ENCODE results near the gene FOXG1.

The FOXG1 gene

GRCh38 chr14:28766469-28766955, at the start of gene FOXG1:
Gene FOXG1, plus strand, starts transcription at chr14:28766787. Its CDS starts 493 bp downstream, at chr14:28767280.
- DNase-seq (ENCODE audit: low read depth in 2 of 2) = no peak

DNA sequence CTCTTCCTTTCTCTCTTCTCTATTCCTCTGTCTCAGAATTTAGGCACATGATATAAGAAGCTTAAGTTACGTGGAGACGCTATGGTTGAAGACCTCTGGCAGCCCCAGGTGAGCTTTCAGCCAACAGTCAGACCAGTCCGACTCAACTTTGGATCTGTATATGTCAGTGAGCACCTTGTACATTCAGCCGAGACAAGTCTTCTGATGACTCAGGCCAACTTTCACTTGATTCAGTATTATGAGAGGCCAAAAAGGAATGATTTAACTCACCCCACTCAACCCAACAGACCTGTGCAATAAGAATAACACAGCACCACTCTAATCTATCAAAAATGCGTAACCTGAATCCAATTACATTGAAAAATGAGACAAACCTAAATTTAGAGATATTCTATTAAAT, 47.5 kb upstream of the FOXG1 start:
- no peak for DNase-seq (ENCODE audit: low read depth in 2 of 2)

DNA sequence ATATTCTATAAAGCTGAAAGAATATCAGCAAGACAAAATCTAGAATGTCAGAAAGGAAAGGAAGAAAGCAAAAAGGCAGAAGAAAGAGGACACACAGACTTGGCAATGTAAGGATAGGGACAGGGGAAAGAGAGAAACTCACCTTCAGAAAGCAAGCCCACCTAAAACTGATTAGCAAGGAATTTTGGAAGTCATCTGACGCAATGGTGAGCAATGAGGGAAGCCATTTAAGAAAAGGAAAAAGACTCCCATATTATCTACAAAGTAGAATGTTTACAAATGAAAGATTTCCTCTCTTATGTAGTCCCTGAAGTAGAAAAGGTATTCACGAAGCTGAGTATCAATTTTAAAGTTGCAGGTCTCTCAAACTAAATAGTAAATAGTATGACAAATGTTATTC, 35.2 kb upstream of the FOXG1 start:
- no peak for DNase-seq (ENCODE audit: low read depth in 2 of 2)

GRCh38 chr14:28742171-28742846, 24.3 kb upstream of the FOXG1 start:
- no peak for DNase-seq (ENCODE audit: low read depth in 2 of 2)

DNA sequence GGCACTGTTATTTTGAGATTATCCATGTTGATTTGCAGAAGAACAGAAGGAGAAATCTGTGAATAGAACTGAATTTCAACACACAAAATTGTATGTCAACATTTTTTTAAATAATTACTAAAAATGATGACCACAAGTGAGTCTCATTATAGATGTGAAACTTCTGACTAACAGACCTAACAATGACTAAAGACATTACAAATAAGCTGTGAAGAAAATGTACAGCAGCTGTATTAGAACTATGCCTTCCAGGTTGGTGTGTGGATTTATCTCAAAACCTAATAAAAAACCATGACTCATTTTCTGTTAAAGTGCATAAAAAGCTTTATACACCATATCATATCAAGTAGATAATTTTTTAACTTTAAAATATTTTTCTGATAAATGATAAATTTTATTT, 22.5 kb upstream of the FOXG1 start:
- DNase-seq (ENCODE audit: low read depth in 2 of 2) = no peak

- DNase-seq (ENCODE audit: low read depth in 2 of 2) = no peak
These were observed 21.4 kb upstream of the FOXG1 start for GRCh38 chr14:28745176-28745575.

DNA sequence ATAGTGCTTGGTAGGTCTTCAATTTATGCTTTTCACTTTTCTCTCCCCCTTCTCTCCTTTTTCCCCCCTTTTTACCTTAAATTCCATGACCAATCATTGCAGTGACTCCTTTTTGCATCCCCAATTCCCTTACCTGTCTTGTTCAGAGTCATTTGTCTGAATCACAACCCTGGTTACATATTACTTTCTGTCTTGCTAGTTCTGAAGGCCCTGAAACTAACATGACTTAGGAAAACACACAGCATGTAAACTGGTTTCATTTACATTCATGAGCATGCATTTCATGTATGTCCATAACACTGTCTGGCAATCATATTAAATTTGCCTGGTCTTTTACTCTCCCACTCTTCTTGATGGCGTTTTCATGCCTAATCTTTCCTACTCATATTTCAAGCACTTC, 20.3 kb upstream of the FOXG1 start:
- no peak for DNase-seq (ENCODE audit: low read depth in 2 of 2)

DNA sequence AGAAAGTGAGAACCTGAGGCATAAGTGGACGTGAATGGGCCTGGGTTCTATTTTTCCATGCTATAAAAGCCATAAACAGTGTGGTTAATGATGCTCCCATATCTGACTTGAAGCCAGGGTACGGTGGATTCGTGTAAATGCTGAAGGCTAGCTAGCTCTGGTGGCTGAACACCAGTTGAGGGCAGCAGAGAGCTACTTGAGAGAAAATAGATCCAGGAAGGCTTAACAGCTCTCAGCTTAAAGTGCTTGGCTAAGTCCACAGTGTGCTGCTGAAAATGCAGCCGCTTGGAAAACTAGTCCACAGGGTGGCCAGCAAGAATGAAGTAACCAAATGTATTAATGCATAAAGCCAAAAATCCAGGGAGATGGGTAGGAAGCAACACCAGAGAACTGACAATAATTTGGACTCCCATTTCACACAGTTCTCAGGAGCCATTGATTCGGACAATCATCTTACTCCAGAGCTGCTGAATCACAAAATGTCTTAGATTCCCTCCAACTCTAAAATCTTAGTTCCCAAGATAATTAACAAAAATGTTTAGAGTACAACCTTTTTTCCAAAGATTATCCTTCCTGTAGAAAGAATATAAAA, 15.0 kb upstream of the FOXG1 start:
- no peak for DNase-seq (ENCODE audit: low read depth in 2 of 2)

GRCh38 chr14:28754209-28754985, 12.2 kb upstream of the FOXG1 start:
- DNase-seq (ENCODE audit: low read depth in 2 of 2) = no peak

GRCh38 chr14:28755198-28755815, 11.3 kb upstream of the FOXG1 start:
- no peak for DNase-seq (ENCODE audit: low read depth in 2 of 2)

DNA sequence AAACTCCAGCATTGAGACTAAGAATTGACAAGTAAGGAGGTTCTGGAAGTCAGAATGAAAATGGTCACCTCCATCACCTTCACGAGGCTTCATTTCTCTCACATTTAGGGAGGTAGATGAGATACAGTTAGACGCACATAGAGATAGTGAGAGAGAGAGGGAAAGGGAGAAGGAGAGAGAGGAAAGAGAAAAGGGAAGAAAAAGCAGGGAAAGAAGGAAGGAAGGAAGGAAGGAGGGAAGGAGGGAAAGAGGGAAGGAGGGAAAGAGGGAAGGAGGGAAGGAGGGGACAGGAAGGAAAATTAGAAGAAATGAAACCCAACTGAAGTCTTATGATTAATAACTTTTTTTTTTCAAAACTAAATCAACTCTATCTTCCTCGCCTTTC, 10.7 kb upstream of the FOXG1 start:
- no peak for DNase-seq (ENCODE audit: low read depth in 2 of 2)

- DNase-seq (ENCODE audit: low read depth in 2 of 2) = no peak
These were observed 10.2 kb upstream of the FOXG1 start for GRCh38 chr14:28756269-28756883.

DNA sequence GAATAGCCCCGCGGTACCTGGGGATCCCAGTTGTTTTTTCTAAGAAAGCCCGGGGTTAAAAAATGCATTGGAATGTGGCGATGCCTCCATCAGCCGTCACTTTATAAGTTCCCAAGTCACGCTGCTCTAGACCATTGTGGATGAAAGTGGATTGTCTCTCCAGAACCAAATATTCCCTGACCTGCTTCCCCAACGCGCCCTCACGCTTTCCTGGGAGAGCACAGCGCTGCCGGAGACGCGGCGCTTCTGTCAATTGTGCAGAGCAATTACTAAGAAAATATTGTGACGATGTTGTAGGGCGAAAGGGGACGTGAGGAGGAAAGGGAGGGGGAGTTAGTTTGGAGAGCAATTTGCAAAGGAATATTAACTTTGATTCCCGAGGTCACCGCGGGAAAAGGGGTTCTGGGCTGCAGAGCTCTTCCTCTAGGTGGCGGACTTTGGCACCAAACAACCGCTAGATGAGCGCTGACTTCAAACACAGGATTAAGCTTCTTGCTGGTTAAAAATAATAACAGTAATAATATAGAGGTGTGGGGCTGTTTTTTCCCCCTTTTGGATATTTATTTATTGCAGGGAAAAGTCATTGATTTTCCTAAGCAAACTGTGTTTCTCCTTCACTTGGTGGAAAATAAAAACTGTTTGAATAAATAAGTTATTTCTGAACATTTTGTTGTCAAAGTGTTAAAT, 9.6 kb upstream of the FOXG1 start:
- no peak for DNase-seq (ENCODE audit: low read depth in 2 of 2)

- DNase-seq (ENCODE audit: low read depth in 2 of 2) = no peak
These were observed 8.8 kb upstream of the FOXG1 start for GRCh38 chr14:28757786-28758185.

DNA sequence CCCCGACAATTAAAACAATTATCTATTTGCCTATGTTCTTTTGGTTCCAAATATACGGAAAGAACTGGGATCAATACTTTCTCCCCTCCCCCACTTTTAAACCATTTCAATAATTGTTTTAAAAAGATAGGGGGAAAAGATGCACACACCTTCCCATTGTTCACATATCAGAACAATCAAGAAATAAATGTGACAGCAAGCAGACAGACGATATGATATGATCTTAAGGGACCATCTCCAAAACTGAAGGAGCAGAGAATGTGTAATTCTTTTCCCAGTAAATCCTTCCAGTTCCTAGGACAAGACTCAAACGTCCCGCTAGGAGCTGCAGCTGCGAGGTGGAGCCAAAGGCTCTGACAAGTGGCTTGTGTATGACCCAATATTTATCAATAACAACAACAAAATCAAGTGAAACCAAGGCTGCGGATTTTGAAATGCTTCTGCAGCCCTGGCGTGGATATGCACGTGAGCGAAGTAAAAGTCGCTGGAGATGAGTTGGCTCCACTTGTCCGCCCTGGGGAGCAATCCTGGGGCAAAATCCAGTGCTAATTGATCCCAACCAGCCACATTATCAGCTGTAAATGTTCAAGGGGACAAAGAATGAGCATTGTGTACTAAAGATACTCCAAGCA, 8.2 kb upstream of the FOXG1 start:
- DNase-seq (ENCODE audit: low read depth in 2 of 2) = no peak

DNA sequence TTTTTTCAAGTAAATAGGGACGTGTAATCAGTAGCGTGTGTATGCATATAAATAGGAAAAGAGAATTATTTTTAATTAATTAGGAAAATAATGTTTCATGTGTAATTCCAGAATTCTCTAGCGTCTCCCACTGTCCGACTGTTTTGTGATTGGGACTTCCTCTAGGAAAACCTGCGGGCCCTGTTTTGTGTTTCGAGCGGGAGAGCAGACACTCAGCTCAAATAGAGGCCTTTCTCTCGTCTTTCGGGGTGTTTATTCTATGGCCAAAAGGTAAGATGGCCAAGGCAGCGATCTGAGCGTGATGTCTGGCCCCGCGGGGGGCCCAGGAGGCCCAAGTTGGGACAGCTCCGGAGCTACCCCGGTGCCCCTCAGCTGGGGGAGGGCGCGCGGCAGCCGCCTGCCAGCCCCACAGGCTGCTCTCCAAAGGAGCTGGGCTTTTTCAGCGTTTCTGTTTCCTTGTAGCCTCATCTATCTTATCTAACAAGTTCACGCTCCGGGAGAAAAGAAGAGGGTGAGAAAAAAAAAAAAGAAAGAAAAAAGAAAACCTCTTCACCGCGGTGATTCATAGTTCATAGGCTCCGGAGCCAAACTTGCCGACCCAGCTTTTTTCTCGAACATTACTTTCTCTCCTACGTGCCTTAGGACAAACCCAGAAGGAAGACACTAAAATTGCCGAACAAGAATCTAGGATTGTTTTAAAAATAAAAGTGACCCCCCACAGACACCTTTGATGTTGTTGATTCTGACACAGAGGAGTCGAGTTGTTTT, 7.5 kb upstream of the FOXG1 start:
- DNase-seq (ENCODE audit: low read depth in 2 of 2) = no peak

GRCh38 chr14:28759653-28760313, 6.8 kb upstream of the FOXG1 start:
- no peak for DNase-seq (ENCODE audit: low read depth in 2 of 2)

- DNase-seq (ENCODE audit: low read depth in 2 of 2) = no peak
These were observed 6.1 kb upstream of the FOXG1 start for GRCh38 chr14:28760431-28760996.
